GM12878 (cell line): ENCODE data around the gene PRKAB1. TPM values are rescaled to one million over a fixed set of nuclear protein-coding genes. Genes with fewer than 3 reads are reported as not detected.

Experiments
- ATAC-seq: fragments of 200-7000 bp; cut with Tn5 transposase; 3 replicates; pipeline ENCODE4 v1.9.1; 2020; ENCODE audit warnings: mild to moderate bottlenecking, moderate library complexity
- BruUV-seq: library from RNA; stranded (reverse); fragments of 400-500 nt; replicated peaks from 2 replicates; lab custom pipeline; 2021; lab: Mats Ljungman, UMichigan
- CTCF ChIA-PET: fragments of 300-600 bp; sonication (Branson Sonifier 250); formaldehyde crosslinking; extraction: SDS; loops from one replicate; lab custom pipeline; 2021; ENCODE audit warnings: inconsistent platforms; lab: Yijun Ruan, JAX
- POLR2A ChIA-PET: fragments of 350-600 bp; formaldehyde crosslinking; extraction: SDS; loops from one replicate; lab custom pipeline; 2021; ENCODE audit warnings: inconsistent platforms; lab: Charles Lee
- RAD21 ChIA-PET: fragments of 300-600 bp; sonication (Branson Sonifier 250); formaldehyde crosslinking; loops from one replicate; lab custom pipeline; 2023; ENCODE audit warnings: antibody characterized with exemption; ENCODE audit not compliant: unreplicated experiment; lab: Charles Lee
- SMC1A ChIA-PET: fragments of 300-600 bp; sonication (Branson Sonifier 250); formaldehyde crosslinking; loops from one replicate; lab custom pipeline; 2023; ENCODE audit not compliant: unreplicated experiment, uncharacterized antibody; lab: Charles Lee
- DNase-seq: peaks from one replicate; pipeline ENCODE4 v3.0.0-alpha.2; 2011; ENCODE audit warnings: low read depth, low spot score
- FAIRE-seq: peaks from 3 replicates; lab custom pipeline; 2011; peaks lifted over from hg19 to GRCh38; lab: Jason Lieb, UNC
- H2AFZ ChIP-seq: 2 replicates; pipeline ENCODE4 v1.6.0; 2011; ENCODE audit warnings: low read depth, low read length, control low read depth; ENCODE audit not compliant: control insufficient read depth
- H3K27ac ChIP-seq: 2 replicates; pipeline ENCODE4 v1.5.1; 2011; ENCODE audit warnings: control low read depth; ENCODE audit not compliant: control insufficient read depth, insufficient read depth
- H3K27me3 ChIP-seq, 2 experiments: replicated peaks in 1 of 2; 2 replicates each; pipeline versions ENCODE4 v1.6.0 to v1.6.1; 2011; ENCODE audit warnings: low read length in 1 of 2; ENCODE audit not compliant: control insufficient read depth in 2 of 2, insufficient read depth in 2 of 2
- H3K36me3 ChIP-seq, 2 experiments: 2 replicates each; pipeline ENCODE4 v1.5.1; 2011; ENCODE audit warnings: low read length in 1 of 2; ENCODE audit not compliant: control insufficient read depth in 2 of 2, insufficient read depth in 2 of 2
- H3K4me1 ChIP-seq: 2 replicates; pipeline ENCODE4 v1.6.1; 2011; ENCODE audit warnings: mild to moderate bottlenecking, low read length, moderate library complexity, mixed read lengths; ENCODE audit not compliant: control insufficient read depth, insufficient read depth
- H3K4me2 ChIP-seq: 2 replicates; pipeline ENCODE4 v1.6.0; 2011; ENCODE audit warnings: control low read depth; ENCODE audit not compliant: control insufficient read depth, insufficient read depth
- H3K4me3 ChIP-seq: fragments of 200-600 bp; sonication (generic); 2 replicates; pipeline ENCODE4 v1.5.1; 2016
- H3K79me2 ChIP-seq: 2 replicates; pipeline ENCODE4 v1.6.0; 2011; ENCODE audit warnings: low read length; ENCODE audit not compliant: control insufficient read depth, insufficient read depth
- H3K9ac ChIP-seq: 2 replicates; pipeline ENCODE4 v1.8.0; 2011; ENCODE audit warnings: low read length, control low read depth, mixed read lengths; ENCODE audit not compliant: control insufficient read depth, insufficient read depth
- H3K9me3 ChIP-seq: replicated peaks from 3 replicates; pipeline ENCODE4 v1.5.1; 2011; ENCODE audit warnings: mild to moderate bottlenecking, low read length; ENCODE audit not compliant: control insufficient read depth, insufficient read depth
- H4K20me1 ChIP-seq: 2 replicates; pipeline ENCODE4 v1.6.0; 2011; ENCODE audit not compliant: control insufficient read depth, insufficient read depth
- ZZZ3 ChIP-seq: IDR thresholded peaks from 2 replicates; pipeline ENCODE4 v1.6.1; 2011; ENCODE audit warnings: low read depth; ENCODE audit not compliant: control insufficient read depth, insufficient read length
- whole genome bisulfite sequencing: methylation state at CpG from one replicate; pipeline ENCODE4 v1.1.6; 2016; ENCODE audit warnings: low lambda C conversion rate; ENCODE audit not compliant: insufficient replicate concordance, insufficient coverage; ENCODE audit errors: missing lambda C conversion rate; 5-methylcytosine and 5-hydroxymethylcytosine counted together
- in situ Hi-C: fragments of 300-500 bp; cut with MboI; formaldehyde crosslinking; loops from 9 replicates; pipeline ENCODE4 v1.14.3; 2018; ENCODE audit warnings: mixed read lengths
- intact Hi-C: fragments of 100-400 bp; cut with micrococcal nuclease; formaldehyde crosslinking; loops from one replicate; pipeline ENCODE4 v1.14.2; 2022; ENCODE audit not compliant: unreplicated experiment
- polyA plus RNA-seq, 11 experiments: library from polyadenylated mRNA; depleted of rRNA in 4 of 11; unstranded in 6 of 11; stranded (reverse) in 5 of 11; fragments of >200 nt; fragmentation: Nextera tagmentation in 4 of 11; fragmentation: Illumina TruSeq in 1 of 11; extraction: Ambion mirVana in 4 of 11; extraction: Trizol in 1 of 11; gene quantifications; 1 replicate in 1 of 11; 2 replicates in 10 of 11; pipeline versions ENCODE4 v1.2.1 to v1.2.3, GENCODE V29; 2011 to 2016; ENCODE audit warnings: inconsistent platforms in 2 of 11, missing spikeins in 2 of 11, low read depth in 1 of 11
- total RNA-seq, 4 experiments: library from RNA; depleted of rRNA in 3 of 4; stranded (reverse); fragments of >200 nt in 3 of 4; fragmentation: Illumina TruSeq in 1 of 4; extraction: Trizol in 1 of 4; gene quantifications; 2 replicates each; pipeline versions ENCODE4 v1.2.1 to v1.2.3, GENCODE V29; 2013 to 2021
- TF ChIP-seq, protein P1 (sequence below): IDR thresholded peaks from 2 replicates; pipeline ENCODE4 v1.6.1; 2012; ENCODE audit warnings: mild to moderate bottlenecking, low read depth, low read length

Gene PRKAB1
- total and polyA plus RNA-seq, 10 of the 15 experiments (the other 5 are each of a cell fraction or from before 2014, with no cell fraction given) = 24.6 to 85.0 (median 50.6) TPM

GRCh38 chr12:119687406-119687805 is 19.5 kb downstream of the PRKAB1 start:
- TF ChIP-seq ZZZ3 = no peak
- TF ChIP-seq, protein P1, sequence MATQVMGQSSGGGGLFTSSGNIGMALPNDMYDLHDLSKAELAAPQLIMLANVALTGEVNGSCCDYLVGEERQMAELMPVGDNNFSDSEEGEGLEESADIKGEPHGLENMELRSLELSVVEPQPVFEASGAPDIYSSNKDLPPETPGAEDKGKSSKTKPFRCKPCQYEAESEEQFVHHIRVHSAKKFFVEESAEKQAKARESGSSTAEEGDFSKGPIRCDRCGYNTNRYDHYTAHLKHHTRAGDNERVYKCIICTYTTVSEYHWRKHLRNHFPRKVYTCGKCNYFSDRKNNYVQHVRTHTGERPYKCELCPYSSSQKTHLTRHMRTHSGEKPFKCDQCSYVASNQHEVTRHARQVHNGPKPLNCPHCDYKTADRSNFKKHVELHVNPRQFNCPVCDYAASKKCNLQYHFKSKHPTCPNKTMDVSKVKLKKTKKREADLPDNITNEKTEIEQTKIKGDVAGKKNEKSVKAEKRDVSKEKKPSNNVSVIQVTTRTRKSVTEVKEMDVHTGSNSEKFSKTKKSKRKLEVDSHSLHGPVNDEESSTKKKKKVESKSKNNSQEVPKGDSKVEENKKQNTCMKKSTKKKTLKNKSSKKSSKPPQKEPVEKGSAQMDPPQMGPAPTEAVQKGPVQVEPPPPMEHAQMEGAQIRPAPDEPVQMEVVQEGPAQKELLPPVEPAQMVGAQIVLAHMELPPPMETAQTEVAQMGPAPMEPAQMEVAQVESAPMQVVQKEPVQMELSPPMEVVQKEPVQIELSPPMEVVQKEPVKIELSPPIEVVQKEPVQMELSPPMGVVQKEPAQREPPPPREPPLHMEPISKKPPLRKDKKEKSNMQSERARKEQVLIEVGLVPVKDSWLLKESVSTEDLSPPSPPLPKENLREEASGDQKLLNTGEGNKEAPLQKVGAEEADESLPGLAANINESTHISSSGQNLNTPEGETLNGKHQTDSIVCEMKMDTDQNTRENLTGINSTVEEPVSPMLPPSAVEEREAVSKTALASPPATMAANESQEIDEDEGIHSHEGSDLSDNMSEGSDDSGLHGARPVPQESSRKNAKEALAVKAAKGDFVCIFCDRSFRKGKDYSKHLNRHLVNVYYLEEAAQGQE = no peak
- FAIRE-seq = no peak
- Histone ChIP-seq H3K9me3 (no peaks in the 10 kb centered on the region), H3K4me2 (no peak overlapping the region), H3K4me3 (no peak overlapping the region), H3K79me2 (no peaks in the 10 kb centered on the region), H3K27me3 (no peaks in the 10 kb centered on the region), H3K9ac (no peak overlapping the region), H3K4me1 (peaks cover 7% of the 10 kb centered on the region), H4K20me1 (no peaks in the 10 kb centered on the region), H3K36me3 (peaks cover 2 to 12% of the 10 kb centered on the region in 2 experiments; a peak in 2 of 4 replicates), H3K27ac (no peak overlapping the region), H2AFZ (no peak overlapping the region)
- WGBS = 55% methylated on average over 12 of the region's 14 CpGs
- ChIA-PET CTCF (interaction anchor here (0.6 to 1.1 kb wide), 3 partner anchors 11 to 579 kb away, joined by 3 to 4 read pairs (median 3); no protein-coding TSS in a partner anchor), RAD21 (interaction anchor here (0.7 kb wide), 1 partner anchor 186 kb away, joined by 4 read pairs; no protein-coding TSS in a partner anchor), SMC1A (no interaction called here), POLR2A (interaction anchor here (0.6 to 0.7 kb wide), 2 partner anchors 258 to 402 kb away, joined by 4 to 6 read pairs; no protein-coding TSS in a partner anchor)
- no peak for ATAC-seq
- no TSS peak for BruUV-seq
- in situ Hi-C loops (no loop called here), intact Hi-C loops (no loop called here)
- DNase-seq = no peak
